ENCODE data around the gene NPAS3.

NPAS3 gene

GRCh38 chr14:33342299-33342974 lies 403.8 kb downstream of the NPAS3 start:
- DNase-seq = no peak

DNA sequence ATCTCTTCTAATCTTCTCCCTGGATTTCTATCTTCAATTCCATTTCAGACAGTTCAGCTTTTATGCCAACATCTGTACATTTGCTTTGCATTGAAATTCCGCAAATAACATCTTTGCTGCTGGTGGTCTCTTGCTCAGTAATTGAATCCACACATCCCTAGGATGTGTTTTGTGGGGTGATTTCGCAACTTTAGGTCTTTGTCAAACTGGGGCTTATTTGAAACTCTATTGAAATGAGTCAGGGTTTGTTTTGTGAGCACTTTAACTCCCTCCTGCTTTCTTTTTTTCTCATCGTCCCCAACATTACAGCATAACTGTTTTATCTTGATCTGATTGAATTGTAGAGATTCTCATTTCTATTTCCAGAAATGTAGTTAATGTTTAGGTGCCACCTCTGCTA lies 404.3 kb downstream of the NPAS3 start:
- DNase-seq = peak; percentile 88

DNA sequence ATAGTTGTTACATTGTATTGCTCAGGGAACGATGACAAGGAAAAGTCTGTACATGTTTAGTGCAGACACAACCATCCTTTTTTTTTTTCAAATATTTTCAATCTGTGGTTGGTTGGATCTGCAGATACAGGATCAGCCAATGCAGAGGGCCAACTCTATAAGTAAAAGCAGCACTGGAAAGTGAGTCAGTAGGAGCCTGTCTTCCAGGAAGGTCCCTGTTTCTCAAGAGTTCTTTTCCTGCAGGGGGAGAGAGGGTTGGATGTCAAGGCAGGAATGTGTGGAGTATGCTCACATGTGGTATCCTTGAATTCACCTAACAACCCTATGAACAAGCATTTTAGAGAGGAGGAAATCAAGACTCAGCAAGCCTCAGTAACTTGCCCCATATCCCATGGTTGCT lies 409.1 kb downstream of the NPAS3 start:
- peak; percentile 66 for DNase-seq

DNA sequence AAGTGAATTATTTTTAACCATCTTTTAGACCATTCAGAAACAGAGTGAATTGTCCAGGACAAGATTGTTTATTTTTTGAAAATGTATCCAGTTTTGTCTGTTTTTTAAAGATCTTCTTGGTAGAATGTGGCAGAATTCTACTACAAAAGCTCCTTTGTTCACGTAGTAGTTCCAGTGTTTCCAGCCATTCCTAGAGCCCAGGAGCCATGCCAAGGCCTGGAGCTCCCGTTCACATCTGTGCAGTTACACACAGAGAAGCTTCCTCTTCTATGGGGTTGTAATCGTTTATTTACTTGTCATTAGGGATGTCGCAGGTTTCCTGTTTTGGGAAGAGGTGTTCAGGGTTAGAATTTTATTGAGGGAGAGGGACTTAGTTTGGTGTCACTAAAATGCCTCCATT lies 409.8 kb downstream of the NPAS3 start:
- DNase-seq = no peak

- no peak for DNase-seq
Observed at GRCh38 chr14:33349871-33350270, 411.2 kb downstream of the NPAS3 start.

- DNase-seq = no peak
Observed at GRCh38 chr14:33350366-33350990, 411.8 kb downstream of the NPAS3 start.

DNA sequence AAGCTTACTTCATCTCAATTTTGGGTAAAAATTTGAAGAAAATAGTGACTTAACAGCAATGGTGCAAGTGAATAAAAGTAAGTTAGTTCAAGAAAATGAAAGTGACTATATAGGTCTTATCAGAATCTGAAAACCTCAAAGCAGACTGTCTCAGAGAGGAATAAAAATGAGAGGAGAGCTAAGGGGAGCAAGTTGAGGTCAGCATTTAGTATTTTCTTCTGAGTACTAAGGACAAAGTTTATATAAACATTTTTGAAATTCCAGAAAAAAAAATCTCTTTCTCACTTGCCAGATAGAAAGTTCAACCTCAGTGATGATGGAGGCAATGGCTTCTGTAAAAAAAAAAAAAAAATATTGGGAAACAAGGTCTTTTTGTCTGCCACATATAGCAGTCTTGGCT lies 414.1 kb downstream of the NPAS3 start:
- no peak for DNase-seq

- DNase-seq = no peak
Observed at GRCh38 chr14:33356181-33356580, 417.5 kb downstream of the NPAS3 start.

DNA sequence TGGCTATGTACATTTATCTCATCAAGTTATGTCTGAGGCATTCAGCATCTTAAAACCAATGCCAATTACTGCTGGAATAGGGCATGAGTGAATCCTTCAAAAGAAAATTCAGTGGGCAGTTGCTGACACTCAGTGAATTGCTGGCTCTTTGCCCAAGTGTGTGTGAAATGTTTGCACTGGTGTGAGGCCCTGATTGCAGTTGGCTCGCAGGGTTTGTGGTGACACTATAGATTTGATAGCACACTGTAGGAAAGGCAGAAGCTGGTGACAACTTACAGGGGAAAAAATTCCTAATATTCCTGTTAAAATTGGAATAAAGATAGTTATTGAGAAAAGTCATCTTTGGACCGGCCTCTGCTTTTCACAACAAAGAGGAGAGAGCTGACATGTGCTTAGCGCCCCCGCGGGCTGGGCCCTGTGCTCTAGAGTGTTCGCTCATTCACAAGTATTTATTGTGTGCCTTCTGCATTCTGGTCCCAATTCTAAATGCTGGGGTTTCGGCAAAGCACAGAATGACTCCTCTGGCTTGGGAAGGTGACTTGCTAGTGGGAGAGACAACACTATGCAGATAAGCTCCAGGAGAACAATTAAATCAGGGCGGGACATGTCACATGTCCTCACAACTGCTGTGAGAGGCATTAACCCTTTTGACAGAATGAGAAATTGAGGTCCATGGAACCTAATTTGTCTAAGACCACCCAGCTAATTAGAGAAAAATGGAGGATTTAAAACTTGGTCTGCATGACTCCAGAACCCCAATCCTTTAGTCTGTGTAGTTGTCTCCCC lies 418.7 kb downstream of the NPAS3 start:
- no peak for DNase-seq

- DNase-seq = no peak
Observed at GRCh38 chr14:33359288-33359881, 420.7 kb downstream of the NPAS3 start.

- no peak for DNase-seq
Observed at GRCh38 chr14:33362934-33363333, 424.3 kb downstream of the NPAS3 start.

- peak; percentile 77 for DNase-seq
Observed at GRCh38 chr14:33363682-33364081, 425.0 kb downstream of the NPAS3 start.

DNA sequence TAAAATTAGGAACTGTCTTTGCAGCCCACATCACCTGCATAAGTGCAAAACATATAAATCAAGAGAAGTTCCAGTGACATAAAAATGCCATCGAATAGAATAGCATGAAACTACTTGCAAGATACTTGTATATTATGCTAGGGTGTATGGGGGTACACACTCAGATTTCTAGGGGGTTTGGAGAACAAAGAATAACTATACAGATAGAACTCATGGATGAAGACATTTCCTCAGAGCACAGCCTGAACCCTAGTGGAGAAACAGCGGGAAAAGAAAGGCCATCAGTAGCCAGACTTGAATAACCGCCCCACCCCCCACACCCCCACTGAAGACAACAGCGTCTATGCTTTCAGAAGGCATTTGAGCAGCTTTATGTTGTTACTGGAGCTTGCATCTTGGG lies 425.8 kb downstream of the NPAS3 start:
- DNase-seq = peak; percentile 9

DNA sequence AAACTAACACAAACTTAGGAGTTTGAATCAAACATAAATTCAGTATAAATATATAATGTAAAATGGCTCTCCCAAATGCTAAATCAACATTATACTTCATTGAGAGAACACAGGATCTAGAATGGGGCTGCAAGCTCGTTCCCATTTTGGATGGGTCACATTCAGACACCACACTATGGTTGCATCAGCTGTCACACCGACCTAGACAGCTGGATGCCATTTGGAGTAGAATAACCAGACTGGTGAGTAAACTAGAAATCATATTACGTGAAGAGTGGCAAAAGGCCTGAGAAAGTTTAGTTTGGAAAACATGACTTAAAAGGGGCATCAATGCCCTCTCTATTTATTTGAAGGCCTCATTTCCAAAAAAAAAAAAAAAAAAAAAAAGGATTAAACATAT lies 430.4 kb downstream of the NPAS3 start:
- no peak for DNase-seq

GRCh38 chr14:33369972-33370371 lies 431.3 kb downstream of the NPAS3 start:
- DNase-seq = no peak

- DNase-seq = no peak
Observed at GRCh38 chr14:33370426-33370825, 431.7 kb downstream of the NPAS3 start.

DNA sequence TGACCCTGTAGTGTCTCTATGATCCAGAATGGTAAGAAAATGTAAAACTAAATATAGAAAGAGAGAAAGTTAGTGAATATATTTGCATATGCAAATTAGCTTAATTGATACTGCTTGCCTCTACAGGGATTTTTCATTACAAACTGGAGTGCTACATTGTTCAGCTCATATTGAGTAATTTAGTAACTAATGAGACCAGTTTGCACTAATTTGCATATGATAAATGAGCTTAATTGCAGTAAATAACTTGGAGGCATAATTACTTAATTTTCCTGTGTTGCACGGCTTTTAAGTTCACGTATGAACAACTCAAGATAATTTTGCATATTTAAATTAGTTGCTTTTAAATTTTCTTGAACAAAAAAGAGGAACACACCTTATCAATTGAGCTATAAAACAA lies 436.5 kb downstream of the NPAS3 start:
- DNase-seq = no peak

GRCh38 chr14:33375786-33376185 lies 437.1 kb downstream of the NPAS3 start:
- DNase-seq = peak; percentile 54

GRCh38 chr14:33376510-33376909 lies 437.8 kb downstream of the NPAS3 start:
- no peak for DNase-seq

DNA sequence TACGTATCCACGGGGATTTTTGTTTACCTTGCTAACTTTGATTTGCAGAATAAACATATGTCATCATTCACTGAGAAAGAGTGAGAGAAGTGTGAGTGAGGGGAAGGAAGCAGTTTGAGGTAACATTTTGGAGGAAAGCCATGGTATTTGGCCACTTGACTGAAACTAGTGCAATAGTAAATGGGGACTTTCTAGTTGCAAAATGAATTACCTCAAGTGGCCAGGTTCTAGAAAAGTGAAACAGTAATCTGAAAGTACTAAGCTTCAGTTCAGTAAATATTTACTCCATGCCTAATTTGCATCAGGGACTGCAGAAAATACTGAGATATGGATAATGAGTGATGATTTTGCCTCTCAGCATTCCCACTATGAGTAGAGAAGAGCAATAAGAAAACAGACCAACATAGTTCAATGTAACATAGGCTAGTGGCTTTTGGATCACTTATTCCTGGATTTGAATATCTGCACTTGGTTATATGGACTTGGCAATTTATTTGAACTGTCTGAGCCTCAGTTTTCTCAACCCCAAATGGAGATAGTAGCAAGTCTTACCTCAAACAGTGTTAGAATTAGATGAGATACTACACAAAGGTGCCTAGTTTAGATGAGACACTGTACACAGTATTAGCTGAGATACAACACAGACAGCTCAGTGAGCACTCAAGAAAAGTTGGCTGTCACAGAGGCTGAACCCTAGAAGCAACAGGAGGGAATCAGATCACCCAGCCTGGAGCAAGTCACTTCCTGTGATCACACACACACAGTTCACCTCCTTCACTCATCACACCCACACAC lies 439.1 kb downstream of the NPAS3 start:
- no peak for DNase-seq

DNA sequence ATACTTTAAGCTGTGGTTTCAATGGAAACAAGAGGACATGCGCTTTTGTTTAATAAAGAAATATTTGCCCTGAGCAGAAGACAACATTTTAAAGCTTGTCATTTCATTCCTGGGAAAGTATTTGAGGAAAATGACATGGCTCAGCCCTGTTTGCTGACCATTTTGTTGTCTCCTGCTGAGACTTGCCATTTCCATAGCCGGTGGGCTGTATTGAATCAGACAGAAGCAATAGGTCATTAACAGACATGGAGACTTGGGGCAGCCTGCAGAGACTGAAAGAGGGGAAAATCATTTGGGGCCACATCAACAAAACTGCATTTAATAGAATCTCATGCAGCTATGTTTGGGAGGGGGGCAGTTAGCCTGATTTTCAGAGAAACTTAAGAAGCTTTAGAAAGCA lies 443.0 kb downstream of the NPAS3 start:
- DNase-seq = no peak

GRCh38 chr14:33386140-33386539 lies 447.5 kb downstream of the NPAS3 start:
- DNase-seq = no peak

- peak; percentile 44 for DNase-seq
Observed at GRCh38 chr14:33386781-33387180, 448.1 kb downstream of the NPAS3 start.
